Measurements from ENCODE around the gene TNRC18. TPM values are rescaled to one million over a fixed set of nuclear protein-coding genes. Genes with fewer than 3 reads are reported as not detected.

TNRC18 gene
- total RNA-seq, 6 experiments from 2014 or later = 70.6 to 87.1 (median 79.9) TPM

DNA sequence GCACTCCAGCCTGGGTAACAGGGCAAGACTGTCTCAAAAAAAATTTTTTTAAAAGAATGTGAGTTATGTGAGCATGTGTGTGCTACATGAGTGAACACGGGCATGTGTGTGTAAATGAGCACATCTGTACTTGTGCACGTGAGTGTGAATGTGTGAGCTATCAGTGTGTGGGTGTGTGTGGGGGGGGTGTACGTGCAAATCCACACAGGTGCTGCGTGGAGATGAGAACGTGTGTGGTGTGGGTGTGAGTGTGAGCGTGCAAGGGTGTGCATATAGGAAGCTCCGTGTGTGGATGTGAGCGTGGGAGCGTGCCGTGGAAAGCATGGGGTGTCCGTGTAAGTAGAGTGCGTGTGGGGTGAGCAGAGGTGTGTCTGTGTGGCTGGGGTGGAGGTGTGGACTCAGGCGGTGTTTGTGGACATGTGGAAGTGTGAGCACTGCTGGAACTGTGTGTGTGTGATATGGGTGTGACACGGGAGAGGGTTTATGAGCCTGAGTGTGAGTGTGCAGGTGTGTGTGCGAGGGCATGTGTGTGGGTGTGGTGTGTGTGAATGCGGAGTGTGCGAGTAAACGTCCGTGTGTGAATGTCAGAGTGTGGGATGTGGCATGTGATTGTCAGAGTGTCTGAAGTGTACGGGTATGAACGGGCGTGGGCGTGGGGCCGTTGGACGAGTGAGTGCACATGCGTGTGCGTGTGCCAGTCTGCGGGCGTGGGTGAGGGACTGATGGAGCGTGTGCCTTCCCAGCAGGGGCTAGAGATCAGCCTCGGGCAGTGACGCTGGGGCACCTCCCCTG, 45.9 kb upstream of the TNRC18 start:
- no peaks in the 10 kb centered on the region for H3K9me3 Mint-ChIP-seq
- peaks cover 4% of the 10 kb centered on the region for H3K27me3 Mint-ChIP-seq (ENCODE audit: insufficient read depth)
- no peak overlapping the region for H3K4me3 Mint-ChIP-seq
- DNase-seq = no peak
- peaks cover 10% of the 10 kb centered on the region for H3K36me3 Mint-ChIP-seq (ENCODE audit: low read depth)
- H3K4me1 Mint-ChIP-seq (ENCODE audit: low read depth) = no peaks in the 10 kb centered on the region
- H3K27ac Mint-ChIP-seq = no peak overlapping the region
- TF ChIP-seq, protein P1, sequence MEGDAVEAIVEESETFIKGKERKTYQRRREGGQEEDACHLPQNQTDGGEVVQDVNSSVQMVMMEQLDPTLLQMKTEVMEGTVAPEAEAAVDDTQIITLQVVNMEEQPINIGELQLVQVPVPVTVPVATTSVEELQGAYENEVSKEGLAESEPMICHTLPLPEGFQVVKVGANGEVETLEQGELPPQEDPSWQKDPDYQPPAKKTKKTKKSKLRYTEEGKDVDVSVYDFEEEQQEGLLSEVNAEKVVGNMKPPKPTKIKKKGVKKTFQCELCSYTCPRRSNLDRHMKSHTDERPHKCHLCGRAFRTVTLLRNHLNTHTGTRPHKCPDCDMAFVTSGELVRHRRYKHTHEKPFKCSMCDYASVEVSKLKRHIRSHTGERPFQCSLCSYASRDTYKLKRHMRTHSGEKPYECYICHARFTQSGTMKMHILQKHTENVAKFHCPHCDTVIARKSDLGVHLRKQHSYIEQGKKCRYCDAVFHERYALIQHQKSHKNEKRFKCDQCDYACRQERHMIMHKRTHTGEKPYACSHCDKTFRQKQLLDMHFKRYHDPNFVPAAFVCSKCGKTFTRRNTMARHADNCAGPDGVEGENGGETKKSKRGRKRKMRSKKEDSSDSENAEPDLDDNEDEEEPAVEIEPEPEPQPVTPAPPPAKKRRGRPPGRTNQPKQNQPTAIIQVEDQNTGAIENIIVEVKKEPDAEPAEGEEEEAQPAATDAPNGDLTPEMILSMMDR (IDR thresholded peaks at IDR 0.05) = no peak

DNA sequence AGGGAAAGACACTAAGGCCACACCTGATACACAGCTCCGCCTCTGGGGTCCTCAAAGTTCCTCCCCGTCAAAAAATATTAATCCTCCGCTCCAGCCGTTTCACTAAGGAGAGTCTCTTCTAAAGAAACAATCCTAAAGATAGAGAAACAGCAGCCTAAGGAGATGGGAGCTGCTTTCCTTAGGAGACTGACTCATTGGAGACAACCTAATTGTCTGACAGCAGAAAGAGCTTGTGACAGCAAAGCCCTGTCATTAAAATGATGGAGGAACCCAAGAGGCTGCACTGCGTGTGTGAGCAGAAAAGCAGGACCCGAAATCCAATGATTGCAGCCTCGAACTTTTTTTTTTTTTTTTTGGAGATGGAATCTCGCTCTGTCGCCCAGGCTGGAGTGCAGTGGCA, 44.0 kb upstream of the TNRC18 start:
- peaks cover 4% of the 10 kb centered on the region for H3K27me3 Mint-ChIP-seq (ENCODE audit: insufficient read depth)
- H3K4me3 Mint-ChIP-seq = no peak overlapping the region
- H3K4me1 Mint-ChIP-seq (ENCODE audit: low read depth) = no peaks in the 10 kb centered on the region
- no peaks in the 10 kb centered on the region for H3K9me3 Mint-ChIP-seq
- no peak for DNase-seq
- H3K36me3 Mint-ChIP-seq (ENCODE audit: low read depth) = peaks cover 6% of the 10 kb centered on the region
- H3K27ac Mint-ChIP-seq = no peak overlapping the region
- TF ChIP-seq, protein P1 (IDR thresholded peaks at IDR 0.05) = no peak

DNA sequence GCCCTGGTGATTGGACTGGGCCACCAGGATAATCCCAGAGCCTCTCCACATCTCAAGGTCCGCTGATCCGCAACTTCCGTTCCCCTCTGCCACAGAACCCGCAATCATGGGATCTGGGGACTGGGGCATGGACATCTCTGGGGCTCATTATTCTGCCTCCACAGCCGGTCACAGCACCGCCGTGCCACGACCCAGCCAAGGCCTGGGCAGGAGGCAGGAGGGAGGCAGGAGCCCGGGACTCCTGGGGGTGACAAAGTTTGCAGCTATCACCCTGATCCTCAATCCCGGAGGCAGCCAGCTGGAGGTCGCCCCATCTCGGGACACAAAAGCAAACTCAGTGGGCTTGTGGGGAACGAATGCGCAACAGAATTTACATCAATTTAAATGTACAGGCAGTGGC, 42.9 kb upstream of the TNRC18 start:
- DNase-seq = no peak
- Mint-ChIP-seq H3K36me3 (ENCODE audit: low read depth) (no peaks in the 10 kb centered on the region; the same call in 1 of the 2 replicates), H3K4me1 (ENCODE audit: low read depth) (no peaks in the 10 kb centered on the region), H3K9me3 (no peaks in the 10 kb centered on the region), H3K27me3 (ENCODE audit: insufficient read depth) (peaks cover 2% of the 10 kb centered on the region), H3K27ac (no peak overlapping the region), H3K4me3 (no peak overlapping the region)
- TF ChIP-seq, protein P1 (IDR thresholded peaks at IDR 0.05) = no peak

DNA sequence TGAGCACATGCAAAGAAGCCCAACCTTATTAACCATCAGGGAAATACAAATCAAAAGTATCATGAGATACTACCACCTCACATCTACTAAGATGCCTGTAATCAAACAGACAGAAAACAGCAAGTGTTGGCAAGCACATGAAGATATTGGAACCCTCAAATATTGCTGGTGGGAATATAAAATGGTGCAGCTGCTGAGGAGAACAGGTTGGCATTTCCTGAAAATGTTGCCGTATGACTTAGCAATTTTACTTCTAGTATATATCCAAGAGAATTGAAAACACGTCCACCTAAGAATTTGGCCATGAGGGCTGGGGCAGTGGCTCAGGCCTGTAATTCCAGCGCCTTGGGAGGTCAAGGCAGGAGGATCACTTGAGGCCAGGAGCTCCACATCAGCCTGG, 39.4 kb upstream of the TNRC18 start:
- TF ChIP-seq, protein P1 (IDR thresholded peaks at IDR 0.05) = no peak
- Mint-ChIP-seq H3K9me3 (no peaks in the 10 kb centered on the region), H3K27me3 (ENCODE audit: insufficient read depth) (peaks cover 6% of the 10 kb centered on the region), H3K36me3 (ENCODE audit: low read depth) (no peaks in the 10 kb centered on the region), H3K4me1 (ENCODE audit: low read depth) (no peaks in the 10 kb centered on the region), H3K27ac (no peak overlapping the region), H3K4me3 (no peak overlapping the region)
- no peak for DNase-seq

DNA sequence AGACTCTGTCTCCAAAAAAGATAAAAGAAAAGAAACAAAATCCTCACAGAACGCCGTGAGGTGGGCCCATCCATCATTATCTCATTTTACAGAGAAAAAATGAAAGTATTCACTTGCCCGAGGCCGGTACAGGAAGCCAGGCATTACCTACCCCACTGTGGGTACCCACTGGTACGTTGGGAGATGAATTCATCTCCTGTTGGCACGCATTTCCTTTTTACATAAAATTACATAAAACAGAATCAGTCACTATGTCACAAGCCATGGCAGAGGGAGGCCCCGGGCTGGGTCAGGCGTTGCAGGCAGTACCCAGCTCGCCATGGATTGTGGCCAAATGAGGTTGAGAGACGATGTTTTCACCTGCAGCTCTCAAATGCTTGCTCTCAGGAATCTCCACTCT, 38.6 kb upstream of the TNRC18 start:
- no peak overlapping the region for H3K4me3 Mint-ChIP-seq
- DNase-seq = no peak
- H3K9me3 Mint-ChIP-seq = no peaks in the 10 kb centered on the region
- H3K27me3 Mint-ChIP-seq (ENCODE audit: insufficient read depth) = peaks cover 6% of the 10 kb centered on the region
- TF ChIP-seq, protein P1 (IDR thresholded peaks at IDR 0.05) = no peak
- H3K27ac Mint-ChIP-seq = no peak overlapping the region
- H3K36me3 Mint-ChIP-seq (ENCODE audit: low read depth) = no peaks in the 10 kb centered on the region
- H3K4me1 Mint-ChIP-seq (ENCODE audit: low read depth) = no peaks in the 10 kb centered on the region

All from HFFc6 (cell line).